ENCODE results near the gene TARBP2. TPM values are rescaled to one million over a fixed set of nuclear protein-coding genes. Genes with fewer than 3 reads are reported as not detected.
A peak's percentile ranks its signal among the peaks of the same experiment; 100 is the strongest.

Gene TARBP2
- total RNA-seq, 1 donor from 2014 or later: 59.4 TPM

GRCh38 chr12:53501615-53502181 is 615 bp downstream of the TARBP2 start:
- peaks cover 4% of the 10 kb centered on the region for H3K36me3 ChIP-seq (ENCODE audit: control insufficient read depth, insufficient read depth, low read length)
- no peak for DNase-seq (ENCODE audit: low read depth)
- no peaks in the 10 kb centered on the region for H3K27me3 ChIP-seq (ENCODE audit: control insufficient read depth, insufficient read depth, low read length)
- TF ChIP-seq CTCF (IDR thresholded peaks at IDR 0.05; ENCODE audit: insufficient read depth, low read length, poor library complexity, severe bottlenecking): no peak
- H3K4me3 ChIP-seq (ENCODE audit: low read depth, low read length): peak overlapping the region; percentile 66

GRCh38 chr12:53502331-53502730 is 1.2 kb downstream of the TARBP2 start:
- Histone ChIP-seq H3K4me3 (ENCODE audit: low read depth, low read length) (no peak overlapping the region), H3K27me3 (ENCODE audit: control insufficient read depth, insufficient read depth, low read length) (no peaks in the 10 kb centered on the region), H3K36me3 (ENCODE audit: control insufficient read depth, insufficient read depth, low read length) (peaks cover 5% of the 10 kb centered on the region)
- no peak for DNase-seq (ENCODE audit: low read depth)
- TF ChIP-seq CTCF (IDR thresholded peaks at IDR 0.05; ENCODE audit: insufficient read depth, low read length, poor library complexity, severe bottlenecking): no peak

GRCh38 chr12:53502983-53503728 is 2.1 kb downstream of the TARBP2 start:
- no peak for DNase-seq (ENCODE audit: low read depth)
- TF ChIP-seq CTCF (IDR thresholded peaks at IDR 0.05; ENCODE audit: insufficient read depth, low read length, poor library complexity, severe bottlenecking): no peak
- Histone ChIP-seq H3K36me3 (ENCODE audit: control insufficient read depth, insufficient read depth, low read length) (peaks cover 5% of the 10 kb centered on the region), H3K4me3 (ENCODE audit: low read depth, low read length) (no peak overlapping the region), H3K27me3 (ENCODE audit: control insufficient read depth, insufficient read depth, low read length) (no peaks in the 10 kb centered on the region)

- DNase-seq (ENCODE audit: low read depth): no peak
- H3K4me3 ChIP-seq (ENCODE audit: low read depth, low read length): no peak overlapping the region
- no peak for TF ChIP-seq CTCF (IDR thresholded peaks at IDR 0.05; ENCODE audit: insufficient read depth, low read length, poor library complexity, severe bottlenecking)
- H3K27me3 ChIP-seq (ENCODE audit: control insufficient read depth, insufficient read depth, low read length): no peaks in the 10 kb centered on the region
- peaks cover 5% of the 10 kb centered on the region for H3K36me3 ChIP-seq (ENCODE audit: control insufficient read depth, insufficient read depth, low read length)
Measured at GRCh38 chr12:53504004-53504920, 3.2 kb downstream of the TARBP2 start.

- no peak for TF ChIP-seq CTCF (IDR thresholded peaks at IDR 0.05; ENCODE audit: insufficient read depth, low read length, poor library complexity, severe bottlenecking)
- DNase-seq (ENCODE audit: low read depth): no peak
- peaks cover 5% of the 10 kb centered on the region for H3K36me3 ChIP-seq (ENCODE audit: control insufficient read depth, insufficient read depth, low read length)
- no peaks in the 10 kb centered on the region for H3K27me3 ChIP-seq (ENCODE audit: control insufficient read depth, insufficient read depth, low read length)
- no peak overlapping the region for H3K4me3 ChIP-seq (ENCODE audit: low read depth, low read length)
Measured at GRCh38 chr12:53505086-53505485, 4.0 kb downstream of the TARBP2 start.

Data from kidney epithelial cell (primary cell).